H1 (cell line): Measurements from ENCODE around the gene ARID1B.

Source experiments
- ASH2L ChIP-seq: fragments of 200-600, 300-600 bp; sonication (generic); IDR thresholded peaks from one replicate; pipeline ENCODE4 v1.7.1; 2017; ENCODE audit warnings: low read length
- CTCF ChIP-seq, 3 experiments: IDR thresholded peaks; 1 replicate in 2 of 3; 2 replicates in 1 of 3; pipeline versions ENCODE4 v1.5.1 to v1.6.1; 2011; ENCODE audit warnings: low read length in 3 of 3, mild to moderate bottlenecking in 3 of 3, inconsistent platforms in 2 of 3, low read depth in 1 of 3, moderate library complexity in 1 of 3; ENCODE audit not compliant: insufficient read depth in 1 of 3; ENCODE audit errors: control extremely low read depth in 1 of 3
- JUN ChIP-seq: IDR thresholded peaks from 2 replicates; pipeline ENCODE4 v1.6.1; 2011; ENCODE audit warnings: low read depth, mild to moderate bottlenecking, improper control_type of control experiment, low read length
- KDM5A ChIP-seq: fragments of 200-600 bp; IDR thresholded peaks from 2 replicates; pipeline ENCODE4 v1.7.1; 2012; ENCODE audit warnings: mild to moderate bottlenecking, low read length, inconsistent platforms, mixed read lengths
- MAX ChIP-seq: IDR thresholded peaks from 2 replicates; pipeline ENCODE4 v1.6.1; 2012; ENCODE audit warnings: inconsistent platforms
- NANOG ChIP-seq: IDR thresholded peaks from 2 replicates; pipeline ENCODE4 v1.6.1; 2011; ENCODE audit warnings: low read length, low read depth, mild to moderate bottlenecking, inconsistent platforms; ENCODE audit not compliant: insufficient read depth, poor library complexity, severe bottlenecking
- POLR2A ChIP-seq, 2 experiments: IDR thresholded peaks; 1 replicate in 1 of 2; 2 replicates in 1 of 2; pipeline ENCODE4 v1.6.1; 2011; ENCODE audit warnings: low read depth in 2 of 2, low read length in 2 of 2, mild to moderate bottlenecking in 2 of 2; ENCODE audit errors: control extremely low read depth in 1 of 2
- POLR2AphosphoS5 ChIP-seq: IDR thresholded peaks from 2 replicates; pipeline ENCODE4 v1.6.1; 2011; ENCODE audit warnings: low read depth, low read length
- RBBP5 ChIP-seq: IDR thresholded peaks from 2 replicates; pipeline ENCODE4 v1.7.1; 2012; ENCODE audit warnings: low read depth, mild to moderate bottlenecking, inconsistent platforms, low read length, moderate library complexity, borderline replicate concordance
- RFX5 ChIP-seq: IDR thresholded peaks from 2 replicates; pipeline ENCODE4 v1.6.1; 2011; ENCODE audit warnings: low read depth, low read length, improper control_type of control experiment, borderline replicate concordance
- TAF1 ChIP-seq: IDR thresholded peaks from 2 replicates; pipeline ENCODE4 v1.6.1; 2011; ENCODE audit warnings: mild to moderate bottlenecking, low read depth, low read length
- TEAD4 ChIP-seq: IDR thresholded peaks from 2 replicates; pipeline ENCODE4 v1.6.1; 2012; ENCODE audit warnings: low read depth, low read length, inconsistent platforms, mixed read lengths
- USF2 ChIP-seq: IDR thresholded peaks from 2 replicates; pipeline ENCODE4 v1.6.1; 2011; ENCODE audit warnings: low read length, improper control_type of control experiment
- YY1 ChIP-seq: IDR thresholded peaks from 2 replicates; pipeline ENCODE4 v1.6.1; 2011; ENCODE audit warnings: low read depth, mild to moderate bottlenecking, low read length

DNA sequence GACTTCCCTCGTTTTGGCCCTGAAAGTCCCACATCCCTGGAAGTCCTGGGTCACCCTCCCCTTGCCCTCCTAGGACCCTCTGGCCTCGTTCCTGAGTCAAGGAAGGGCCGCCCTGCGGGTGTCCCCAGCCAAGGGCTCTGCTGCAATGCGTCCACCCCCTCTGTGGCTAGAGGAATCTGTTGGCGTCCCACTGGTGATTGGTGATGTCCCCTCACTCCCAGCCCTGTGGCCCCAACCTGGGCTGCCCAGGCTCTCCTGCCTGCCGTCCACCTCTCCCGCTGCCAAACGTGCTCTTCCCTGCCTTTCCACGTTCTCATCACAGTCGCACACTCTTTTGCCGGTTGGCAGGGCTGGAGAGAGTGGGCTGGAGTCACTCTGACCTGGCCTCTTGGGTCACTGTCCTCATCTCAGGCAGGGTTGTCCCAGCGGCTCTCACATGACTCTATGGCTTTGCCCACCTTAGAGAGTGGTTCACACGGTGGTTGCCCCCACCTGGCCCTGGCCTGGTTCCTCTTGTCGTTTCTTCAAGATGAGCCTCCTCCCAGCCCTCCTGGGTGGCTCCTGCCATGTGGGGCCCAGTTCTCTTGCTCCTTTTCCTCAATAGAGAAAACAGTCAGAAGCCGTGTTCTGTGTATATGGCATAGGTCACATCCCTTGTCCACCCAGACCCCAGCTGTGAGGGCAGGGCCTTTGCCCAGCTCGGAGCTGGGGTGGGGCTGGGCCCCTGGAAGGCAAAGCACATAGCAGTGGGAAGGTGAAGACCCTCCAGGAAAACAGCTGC, 445.2 kb downstream of the ARID1B start:
- TF ChIP-seq TAF1 (no peak), CTCF (IDR thresholded peaks at IDR 0.05; ENCODE audit: control extremely low read depth in 1 of 3, insufficient read depth in 1 of 3, low read depth in 1 of 3, low read length in 3 of 3) (no peak), ASH2L (no peak), POLR2AphosphoS5 (no peak), POLR2A (IDR thresholded peaks at IDR 0.05; ENCODE audit: control extremely low read depth in 1 of 2, low read depth in 2 of 2, low read length in 2 of 2) (no peak), RFX5 (no peak), RBBP5 (no peak), TEAD4 (no peak), MAX (no peak), KDM5A (no peak), YY1 (no peak), NANOG (no peak), JUN (no peak), USF2 (no peak)
